HG02852 (cell line): Measurements from ENCODE around the gene NUDT22.

Source experiments
- ATAC-seq: cut with Tn5 transposase; IDR thresholded peaks from one replicate; pipeline ENCODE4 v1.9.1; 2021; ENCODE audit warnings: mild to moderate bottlenecking, moderate library complexity; ENCODE audit not compliant: unreplicated experiment

NUDT22 gene

DNA sequence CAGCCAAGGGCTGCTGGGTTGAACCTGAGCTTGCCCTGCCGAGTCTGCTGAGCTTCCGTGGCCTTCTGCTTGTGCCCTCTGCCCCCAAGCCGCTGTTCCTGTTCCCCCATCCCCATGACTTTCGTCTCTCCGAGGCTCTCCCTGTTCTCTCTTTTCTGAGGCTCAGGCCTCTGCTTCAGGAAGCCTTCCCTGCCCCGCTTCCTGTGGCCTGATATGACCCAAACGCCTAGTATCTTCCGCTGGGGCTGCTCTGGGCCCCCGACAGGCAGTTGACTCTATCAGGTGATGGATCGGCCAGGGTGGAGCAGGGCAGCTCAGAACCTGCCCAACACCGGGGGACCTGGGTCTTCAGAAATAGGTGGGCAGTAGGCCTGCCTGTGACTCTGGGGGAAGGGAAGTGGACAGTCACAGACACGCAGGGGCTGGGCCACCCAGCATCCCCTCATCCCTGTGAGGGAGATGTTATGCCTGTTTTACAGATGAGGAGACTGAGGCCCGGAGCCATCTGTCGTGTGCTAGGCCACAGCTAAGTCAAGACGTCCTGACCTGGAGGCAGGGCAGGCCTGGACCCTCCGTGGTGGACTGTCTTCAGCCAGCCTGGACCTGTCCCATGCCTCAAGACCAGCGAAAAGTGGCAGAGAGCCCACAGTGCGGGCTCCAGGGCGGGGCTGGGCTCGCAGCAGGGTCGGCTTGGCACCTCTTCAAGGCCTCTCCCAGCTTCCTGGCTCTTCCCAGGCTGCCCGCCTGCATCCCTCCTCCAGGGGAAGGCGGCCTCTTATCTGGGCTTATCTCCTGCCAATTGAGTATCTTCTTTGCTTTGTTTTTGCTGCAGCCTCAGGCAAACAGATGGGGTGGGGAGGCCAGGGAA, 42.2 kb downstream of the NUDT22 start:
- ATAC-seq = no peak

DNA sequence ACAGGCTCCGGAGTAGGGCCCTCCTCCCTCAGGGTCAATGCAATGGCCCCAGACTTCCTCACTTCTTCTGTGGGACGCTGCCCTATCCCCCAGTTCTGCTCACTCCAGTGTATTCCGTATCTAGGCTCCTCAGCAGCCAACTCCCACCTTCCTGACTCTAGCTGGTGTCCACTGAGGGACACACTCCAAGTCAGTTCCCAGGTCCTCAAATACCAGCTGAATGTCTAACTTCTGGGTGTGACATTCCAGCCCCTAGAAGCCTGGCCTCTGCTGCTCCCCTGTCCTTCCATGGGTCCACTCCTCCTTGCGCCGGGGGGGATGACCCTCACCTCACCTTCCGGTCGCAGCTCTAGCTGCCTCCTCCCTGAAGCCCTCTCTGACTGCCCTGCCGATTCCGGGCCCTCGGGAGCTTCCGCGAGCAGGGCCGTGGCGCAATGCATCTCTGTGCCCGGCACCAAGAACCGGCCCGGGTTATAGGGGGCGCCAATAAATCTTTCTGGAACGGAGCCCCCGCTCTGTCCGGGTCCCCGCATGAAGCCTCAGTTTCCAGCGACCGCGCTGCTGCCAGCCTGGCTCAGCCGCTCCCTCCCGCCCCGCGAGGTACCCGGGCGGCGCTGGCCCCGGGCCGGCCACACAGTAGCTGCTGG, 42.9 kb downstream of the NUDT22 start:
- ATAC-seq = peak; percentile 8

GRCh38 chr11:64269540-64270220, 43.6 kb downstream of the NUDT22 start:
- peak; percentile 75 for ATAC-seq

- ATAC-seq = no peak
These were observed 49.1 kb downstream of the NUDT22 start for GRCh38 chr11:64275031-64275800.

- no peak for ATAC-seq
These were observed 49.8 kb downstream of the NUDT22 start for GRCh38 chr11:64275841-64276240.

GRCh38 chr11:64276653-64277431, 50.8 kb downstream of the NUDT22 start:
- ATAC-seq = no peak

- ATAC-seq = no peak
These were observed 52.6 kb downstream of the NUDT22 start for GRCh38 chr11:64278576-64279190.
